PC-9 (cell line): Measurements from ENCODE around the gene SEMA5A.

Experiments used
- CTCF ChIP-seq: fragments of 200-600 bp; sonication (generic); conservative IDR thresholded peaks from 2 replicates; pipeline ENCODE4 v1.6.1; 2017; ENCODE audit warnings: mixed run types, antibody characterized with exemption, mild to moderate bottlenecking, moderate library complexity
- EZH2 ChIP-seq: fragments of 200-600 bp; sonication (generic); IDR thresholded peaks from 2 replicates; pipeline ENCODE4 v1.8.0; 2017; ENCODE audit warnings: antibody characterized with exemption, low read depth

GRCh38 chr5:9347032-9347431 is 198.8 kb downstream of the SEMA5A start:
- TF ChIP-seq CTCF = no peak
- no peak for TF ChIP-seq EZH2
